Trophoblast cell (in vitro differentiated cells and primary cell): ENCODE measurements around the gene TMEM114.

Experiments
- DNase-seq, 2 donors: peaks; one replicate each; pipeline ENCODE4 v3.0.0-alpha.2; 2016
- H2AFZ ChIP-seq: 2 replicates; pipeline ENCODE4 v1.6.1; 2013; ENCODE audit warnings: low read length, moderate library complexity, mild to moderate bottlenecking; ENCODE audit not compliant: insufficient read depth, poor library complexity
- H2AK5ac ChIP-seq: 2 replicates; pipeline ENCODE4 v1.6.1; 2013; ENCODE audit warnings: mild to moderate bottlenecking, low read length
- H2BK120ac ChIP-seq: 2 replicates; pipeline ENCODE4 v1.6.1; 2013; ENCODE audit warnings: low read length, mild to moderate bottlenecking, moderate library complexity; ENCODE audit not compliant: insufficient read depth, poor library complexity
- H2BK12ac ChIP-seq: 2 replicates; pipeline ENCODE4 v1.6.1; 2013; ENCODE audit warnings: mild to moderate bottlenecking, low read length, moderate library complexity
- H2BK5ac ChIP-seq: 2 replicates; pipeline ENCODE4 v1.6.1; 2013; ENCODE audit warnings: low read length, low read depth, moderate library complexity, mild to moderate bottlenecking; ENCODE audit not compliant: poor library complexity
- H3K14ac ChIP-seq: 2 replicates; pipeline ENCODE4 v1.6.1; 2013; ENCODE audit warnings: mild to moderate bottlenecking, low read length
- H3K18ac ChIP-seq: 2 replicates; pipeline ENCODE4 v1.6.1; 2013; ENCODE audit warnings: mild to moderate bottlenecking, low read length
- H3K23ac ChIP-seq: 2 replicates; pipeline ENCODE4 v1.6.1; 2013; ENCODE audit warnings: low read length
- H3K27ac ChIP-seq: 2 replicates; pipeline ENCODE4 v1.5.1; 2013; ENCODE audit warnings: low read depth, mild to moderate bottlenecking, inconsistent platforms, low read length, moderate library complexity
- H3K27me3 ChIP-seq: 2 replicates; pipeline ENCODE4 v1.6.1; 2013; ENCODE audit warnings: inconsistent platforms, mild to moderate bottlenecking, low read length, moderate library complexity; ENCODE audit not compliant: insufficient read depth
- H3K36me3 ChIP-seq, 2 experiments: 1 replicate in 1 of 2; 2 replicates in 1 of 2; pipeline ENCODE4 v1.6.1; 2013; ENCODE audit warnings: low read length in 2 of 2, mild to moderate bottlenecking in 2 of 2, moderate library complexity in 1 of 2; ENCODE audit not compliant: insufficient read depth in 2 of 2, control insufficient read depth in 1 of 2
- H3K4ac ChIP-seq: 2 replicates; pipeline ENCODE4 v1.6.1; 2013; ENCODE audit warnings: low read depth, mild to moderate bottlenecking, low read length, moderate library complexity
- H3K4me1 ChIP-seq, 2 experiments: 1 replicate in 1 of 2; 2 replicates in 1 of 2; pipeline ENCODE4 v1.6.1; 2013; ENCODE audit warnings: low read length in 2 of 2, mild to moderate bottlenecking in 2 of 2, moderate library complexity in 1 of 2; ENCODE audit not compliant: insufficient read depth in 2 of 2, control insufficient read depth in 1 of 2
- H3K4me2 ChIP-seq: 2 replicates; pipeline ENCODE4 v1.6.1; 2013; ENCODE audit warnings: inconsistent platforms, mild to moderate bottlenecking, low read length, moderate library complexity
- H3K4me3 ChIP-seq: 2 replicates; pipeline ENCODE4 v1.5.1; 2013; ENCODE audit warnings: mild to moderate bottlenecking, low read depth, low read length, inconsistent platforms
- H3K79me1 ChIP-seq: one replicate; pipeline ENCODE4 v1.6.1; 2013; ENCODE audit warnings: low read length
- H3K79me2 ChIP-seq: 2 replicates; pipeline ENCODE4 v1.6.1; 2013; ENCODE audit warnings: low read length, mild to moderate bottlenecking; ENCODE audit not compliant: control insufficient read depth, insufficient read depth, poor library complexity
- H3K9ac ChIP-seq: 2 replicates; pipeline ENCODE4 v1.6.1; 2013; ENCODE audit warnings: mild to moderate bottlenecking, low read length
- H3K9me3 ChIP-seq: 2 replicates; pipeline ENCODE4 v1.6.1; 2013; ENCODE audit warnings: low read depth, mild to moderate bottlenecking, control low read depth, inconsistent platforms, low read length; ENCODE audit not compliant: insufficient read depth
- H4K12ac ChIP-seq: 2 replicates; pipeline ENCODE4 v1.6.1; 2013; ENCODE audit warnings: low read depth, mild to moderate bottlenecking, low read length, moderate library complexity
- H4K8ac ChIP-seq: 2 replicates; pipeline ENCODE4 v1.6.1; 2013; ENCODE audit warnings: low read depth, mild to moderate bottlenecking, low read length, moderate library complexity
- H4K91ac ChIP-seq: one replicate; pipeline ENCODE4 v1.6.1; 2013; ENCODE audit warnings: low read depth, mild to moderate bottlenecking, low read length, moderate library complexity
- WGBS: extraction: QIAGEN DNeasy Blood & Tissue Kit; methylation state at CpG from one replicate; pipeline ENCODE4 v1.1.7; 2013; ENCODE audit warnings: missing lambda C conversion rate; ENCODE audit not compliant: insufficient read length, insufficient coverage; ENCODE audit errors: extremely low coverage; 5-methylcytosine and 5-hydroxymethylcytosine counted together

The TMEM114 gene

GRCh38 chr16:8585041-8585440, 5.3 kb downstream of the TMEM114 start:
- Histone ChIP-seq H3K4me3 (no peak overlapping the region), H2AK5ac (no peak overlapping the region), H3K14ac (no peak overlapping the region), H3K4me2 (no peak overlapping the region), H3K9me3 (peaks cover 4% of the 10 kb centered on the region), H3K79me1 (no peaks in the 10 kb centered on the region), H2AFZ (no peak overlapping the region), H3K27me3 (peaks cover 24% of the 10 kb centered on the region), H3K27ac (no peak overlapping the region), H2BK5ac (no peak overlapping the region), H3K36me3 (no peaks in the 10 kb centered on the region), H4K12ac (no peak overlapping the region), H2BK120ac (no peak overlapping the region), H3K4ac (no peak overlapping the region), H4K91ac (no peak overlapping the region), H2BK12ac (no peak overlapping the region), H3K4me1 (peaks cover 7 to 8% of the 10 kb centered on the region in 2 experiments), H3K9ac (no peak overlapping the region), H3K23ac (no peak overlapping the region), H3K18ac (no peak overlapping the region), H3K79me2 (no peaks in the 10 kb centered on the region), H4K8ac (no peak overlapping the region)
- DNase-seq, result no peak
- WGBS, result no CpG with 5 or more reads among the region's 2 CpGs

- H3K79me1 ChIP-seq, result no peaks in the 10 kb centered on the region
- no peak overlapping the region for H2AK5ac ChIP-seq
- DNase-seq, result no peak
- no peak overlapping the region for H3K23ac ChIP-seq
- H2BK120ac ChIP-seq, result no peak overlapping the region
- H2BK5ac ChIP-seq, result no peak overlapping the region
- H2AFZ ChIP-seq, result no peak overlapping the region
- WGBS, result no CpG with 5 or more reads among the region's 4 CpGs
- no peak overlapping the region for H3K27ac ChIP-seq
- no peak overlapping the region for H3K18ac ChIP-seq
- no peak overlapping the region for H3K4me2 ChIP-seq
- H4K91ac ChIP-seq, result no peak overlapping the region
- no peak overlapping the region for H3K4me3 ChIP-seq
- H2BK12ac ChIP-seq, result no peak overlapping the region
- peaks cover 11% of the 10 kb centered on the region for H3K27me3 ChIP-seq
- no peak overlapping the region for H3K9ac ChIP-seq
- H4K8ac ChIP-seq, result no peak overlapping the region
- H3K4ac ChIP-seq, result no peak overlapping the region
- H3K9me3 ChIP-seq, result no peaks in the 10 kb centered on the region
- H3K4me1 ChIP-seq, result peaks cover 0 to under 1% of the 10 kb centered on the region in 2 experiments
- no peaks in the 10 kb centered on the region for H3K36me3 ChIP-seq
- H3K14ac ChIP-seq, result no peak overlapping the region
- no peak overlapping the region for H4K12ac ChIP-seq
- H3K79me2 ChIP-seq, result no peaks in the 10 kb centered on the region
Measured at GRCh38 chr16:8583732-8584131, 6.6 kb downstream of the TMEM114 start.

- Histone ChIP-seq H2BK12ac (no peak overlapping the region), H3K9me3 (no peaks in the 10 kb centered on the region), H3K79me1 (no peaks in the 10 kb centered on the region), H4K8ac (no peak overlapping the region), H3K27ac (no peak overlapping the region), H2BK5ac (no peak overlapping the region), H3K4me2 (no peak overlapping the region), H4K91ac (no peak overlapping the region), H2AK5ac (no peak overlapping the region), H4K12ac (no peak overlapping the region), H3K14ac (no peak overlapping the region), H3K4me3 (no peak overlapping the region), H3K9ac (no peak overlapping the region), H3K4me1 (no peaks in the 10 kb centered on the region), H3K36me3 (no peaks in the 10 kb centered on the region), H2BK120ac (no peak overlapping the region), H2AFZ (no peak overlapping the region), H3K79me2 (no peaks in the 10 kb centered on the region), H3K27me3 (peaks cover 6% of the 10 kb centered on the region), H3K4ac (no peak overlapping the region), H3K23ac (no peak overlapping the region), H3K18ac (no peak overlapping the region)
- DNase-seq, result no peak
- no CpG with 5 or more reads among the region's 3 CpGs for WGBS
Measured at GRCh38 chr16:8583199-8583598, 7.1 kb downstream of the TMEM114 start.

- no peak overlapping the region for H4K91ac ChIP-seq
- no peaks in the 10 kb centered on the region for H3K79me1 ChIP-seq
- no peak overlapping the region for H4K12ac ChIP-seq
- no peaks in the 10 kb centered on the region for H3K27me3 ChIP-seq
- no peaks in the 10 kb centered on the region for H3K79me2 ChIP-seq
- no peaks in the 10 kb centered on the region for H3K9me3 ChIP-seq
- H4K8ac ChIP-seq, result no peak overlapping the region
- WGBS, result no CpG with 5 or more reads among the region's 6 CpGs
- no peak overlapping the region for H2AFZ ChIP-seq
- DNase-seq, result peak in 1 of 2 donors; percentile 21
- no peak overlapping the region for H3K14ac ChIP-seq
- no peak overlapping the region for H3K4me3 ChIP-seq
- no peaks in the 10 kb centered on the region for H3K4me1 ChIP-seq
- no peak overlapping the region for H2BK5ac ChIP-seq
- no peak overlapping the region for H3K23ac ChIP-seq
- no peak overlapping the region for H2AK5ac ChIP-seq
- no peak overlapping the region for H2BK120ac ChIP-seq
- H3K9ac ChIP-seq, result no peak overlapping the region
- no peak overlapping the region for H3K18ac ChIP-seq
- no peak overlapping the region for H3K27ac ChIP-seq
- H3K4me2 ChIP-seq, result no peak overlapping the region
- no peaks in the 10 kb centered on the region for H3K36me3 ChIP-seq
- H3K4ac ChIP-seq, result no peak overlapping the region
- H2BK12ac ChIP-seq, result no peak overlapping the region
Measured at GRCh38 chr16:8581831-8582580, 8.3 kb downstream of the TMEM114 start.
